ENCODE data around the gene TRIM45.

DNA sequence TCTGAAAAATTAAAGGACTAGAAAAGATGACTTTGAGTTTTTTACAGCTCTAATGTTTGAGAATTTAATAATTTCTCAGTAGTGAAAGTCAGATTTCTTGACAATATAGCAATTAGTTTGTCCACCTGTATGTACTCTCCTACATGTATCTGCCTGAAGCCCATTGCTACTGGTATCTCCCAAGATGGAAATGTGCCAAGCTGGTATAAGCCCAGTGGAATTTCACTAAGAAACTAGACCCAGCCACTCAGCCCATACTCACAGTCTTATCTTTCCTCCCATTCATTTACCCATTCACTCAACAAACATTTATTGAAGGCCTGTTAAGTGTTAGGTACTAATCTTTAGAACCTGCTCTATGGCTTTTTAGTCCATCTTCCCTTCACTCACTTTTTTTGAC, 21.6 kb upstream of the TRIM45 start:
- TF ChIP-seq, protein P1, sequence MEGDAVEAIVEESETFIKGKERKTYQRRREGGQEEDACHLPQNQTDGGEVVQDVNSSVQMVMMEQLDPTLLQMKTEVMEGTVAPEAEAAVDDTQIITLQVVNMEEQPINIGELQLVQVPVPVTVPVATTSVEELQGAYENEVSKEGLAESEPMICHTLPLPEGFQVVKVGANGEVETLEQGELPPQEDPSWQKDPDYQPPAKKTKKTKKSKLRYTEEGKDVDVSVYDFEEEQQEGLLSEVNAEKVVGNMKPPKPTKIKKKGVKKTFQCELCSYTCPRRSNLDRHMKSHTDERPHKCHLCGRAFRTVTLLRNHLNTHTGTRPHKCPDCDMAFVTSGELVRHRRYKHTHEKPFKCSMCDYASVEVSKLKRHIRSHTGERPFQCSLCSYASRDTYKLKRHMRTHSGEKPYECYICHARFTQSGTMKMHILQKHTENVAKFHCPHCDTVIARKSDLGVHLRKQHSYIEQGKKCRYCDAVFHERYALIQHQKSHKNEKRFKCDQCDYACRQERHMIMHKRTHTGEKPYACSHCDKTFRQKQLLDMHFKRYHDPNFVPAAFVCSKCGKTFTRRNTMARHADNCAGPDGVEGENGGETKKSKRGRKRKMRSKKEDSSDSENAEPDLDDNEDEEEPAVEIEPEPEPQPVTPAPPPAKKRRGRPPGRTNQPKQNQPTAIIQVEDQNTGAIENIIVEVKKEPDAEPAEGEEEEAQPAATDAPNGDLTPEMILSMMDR (IDR thresholded peaks at IDR 0.05) = no peak
- TF ChIP-seq POLR2A (IDR thresholded peaks at IDR 0.05) = no peak
